DND-41 (cell line): ENCODE measurements around the gene KIF5B.

Experiments
- ATAC-seq: fragments of 200-7000 bp; cut with Tn5 transposase; 3 replicates; pipeline ENCODE4 v1.9.1; 2021; ENCODE audit warnings: low read depth; ENCODE audit not compliant: insufficient read depth
- DNase-seq: peaks from one replicate; pipeline ENCODE4 v3.0.0-alpha.2; 2020
- H2AFZ ChIP-seq: 2 replicates; pipeline ENCODE4 v1.6.0; 2012; ENCODE audit warnings: low read depth, low read length
- H3K27ac ChIP-seq: 2 replicates; pipeline ENCODE4 v1.5.1; 2012; ENCODE audit warnings: low read length, inconsistent platforms
- H3K27me3 ChIP-seq: fragments of 200-600 bp; sonication (generic); 2 replicates; pipeline ENCODE4 v1.6.0; 2012; ENCODE audit warnings: low read length, mild to moderate bottlenecking, inconsistent platforms; ENCODE audit not compliant: insufficient read depth, poor library complexity
- H3K36me3 ChIP-seq: 2 replicates; pipeline ENCODE4 v1.5.1; 2012; ENCODE audit warnings: low read length, inconsistent platforms; ENCODE audit not compliant: insufficient read depth
- H3K4me1 ChIP-seq: 2 replicates; pipeline ENCODE4 v1.5.1; 2012; ENCODE audit warnings: mild to moderate bottlenecking, low read length; ENCODE audit not compliant: insufficient read depth
- H3K4me2 ChIP-seq: 2 replicates; pipeline ENCODE4 v1.6.0; 2012; ENCODE audit warnings: mild to moderate bottlenecking, moderate library complexity, low read length, inconsistent platforms; ENCODE audit not compliant: insufficient read depth
- H3K4me3 ChIP-seq, 2 experiments: fragments of 200-600 bp in 1 of 2; shearing (Covaris generic) in 1 of 2; 2 replicates each; pipeline ENCODE4 v1.5.1; 2012 to 2016; ENCODE audit warnings: inconsistent platforms in 2 of 2, low read length in 2 of 2, mild to moderate bottlenecking in 2 of 2, low read depth in 1 of 2, moderate library complexity in 1 of 2
- H3K79me2 ChIP-seq: 2 replicates; pipeline ENCODE4 v1.6.0; 2012; ENCODE audit warnings: low read length, inconsistent platforms; ENCODE audit not compliant: insufficient read depth
- H3K9ac ChIP-seq: 2 replicates; pipeline ENCODE4 v1.6.0; 2012; ENCODE audit warnings: low read depth, mild to moderate bottlenecking, inconsistent platforms, low read length, moderate library complexity
- H3K9me3 ChIP-seq: 2 replicates; pipeline ENCODE4 v1.5.1; 2012; ENCODE audit warnings: low read length, moderate library complexity, mild to moderate bottlenecking, inconsistent platforms; ENCODE audit not compliant: insufficient read depth, severe bottlenecking
- H4K20me1 ChIP-seq: 2 replicates; pipeline ENCODE4 v1.6.0; 2012; ENCODE audit warnings: low read length; ENCODE audit not compliant: insufficient read depth
- EZH2 ChIP-seq: IDR thresholded peaks from 3 replicates; pipeline ENCODE4 v1.6.1; 2012; ENCODE audit warnings: borderline replicate concordance, low read depth, mild to moderate bottlenecking, moderate library complexity, low read length, inconsistent platforms; ENCODE audit not compliant: severe bottlenecking
- TF ChIP-seq, protein P1 (sequence below): IDR thresholded peaks from 2 replicates; pipeline ENCODE4 v1.5.1; 2012; ENCODE audit warnings: borderline replicate concordance, low read length, moderate library complexity, mild to moderate bottlenecking; ENCODE audit not compliant: poor library complexity, severe bottlenecking; ENCODE audit errors: extremely low read depth

KIF5B gene

DNA sequence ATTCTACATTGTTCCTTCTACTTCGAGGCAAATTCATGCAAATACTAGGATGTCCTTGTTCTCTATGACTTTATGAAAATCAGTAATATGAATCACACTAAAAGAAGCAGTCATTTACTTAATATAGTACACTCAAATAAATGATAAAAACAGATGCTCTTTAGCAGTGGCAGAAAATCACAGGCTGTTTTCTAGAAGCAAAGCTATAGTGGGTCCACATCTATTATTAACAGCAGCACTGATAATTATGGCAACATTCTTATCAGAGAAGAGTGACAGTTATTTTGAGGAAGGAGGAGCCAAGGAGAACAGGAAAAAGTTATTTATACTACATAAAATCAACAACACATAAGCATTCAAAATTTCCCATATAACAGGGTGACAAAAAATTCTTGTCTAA lies 16.5 kb downstream of the KIF5B start:
- ATAC-seq = no peak
- peaks cover 57% of the 10 kb centered on the region for H4K20me1 ChIP-seq

DNA sequence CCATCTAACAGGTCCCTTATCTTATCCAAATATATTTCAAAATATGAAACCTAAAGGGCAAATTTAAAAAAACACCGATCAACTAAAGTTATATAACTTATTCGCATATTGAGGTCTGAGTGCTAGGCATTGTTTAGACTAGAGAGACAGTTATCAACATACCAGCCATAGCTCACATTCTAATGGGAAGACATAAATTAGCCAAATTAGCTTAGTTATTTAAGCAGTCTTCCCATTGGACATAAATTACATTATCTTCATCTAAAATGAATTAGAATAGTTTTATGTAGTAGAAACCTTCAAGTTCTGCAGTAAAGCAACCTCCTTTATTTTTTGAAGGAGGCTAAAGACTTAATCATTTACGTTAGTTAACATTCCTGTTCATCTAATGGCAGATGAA lies 17.4 kb downstream of the KIF5B start:
- H2AFZ ChIP-seq = no peak overlapping the region
- DNase-seq = no peak
- ATAC-seq = no peak
- peaks cover 95% of the 10 kb centered on the region for H3K36me3 ChIP-seq
- H3K79me2 ChIP-seq = peaks cover 78% of the 10 kb centered on the region
- peaks cover 48% of the 10 kb centered on the region for H4K20me1 ChIP-seq
- H3K27ac ChIP-seq = no peak overlapping the region
- H3K4me2 ChIP-seq = no peak overlapping the region
- no peak overlapping the region for H3K4me3 ChIP-seq
- no peak for TF ChIP-seq EZH2
- TF ChIP-seq, protein P1, sequence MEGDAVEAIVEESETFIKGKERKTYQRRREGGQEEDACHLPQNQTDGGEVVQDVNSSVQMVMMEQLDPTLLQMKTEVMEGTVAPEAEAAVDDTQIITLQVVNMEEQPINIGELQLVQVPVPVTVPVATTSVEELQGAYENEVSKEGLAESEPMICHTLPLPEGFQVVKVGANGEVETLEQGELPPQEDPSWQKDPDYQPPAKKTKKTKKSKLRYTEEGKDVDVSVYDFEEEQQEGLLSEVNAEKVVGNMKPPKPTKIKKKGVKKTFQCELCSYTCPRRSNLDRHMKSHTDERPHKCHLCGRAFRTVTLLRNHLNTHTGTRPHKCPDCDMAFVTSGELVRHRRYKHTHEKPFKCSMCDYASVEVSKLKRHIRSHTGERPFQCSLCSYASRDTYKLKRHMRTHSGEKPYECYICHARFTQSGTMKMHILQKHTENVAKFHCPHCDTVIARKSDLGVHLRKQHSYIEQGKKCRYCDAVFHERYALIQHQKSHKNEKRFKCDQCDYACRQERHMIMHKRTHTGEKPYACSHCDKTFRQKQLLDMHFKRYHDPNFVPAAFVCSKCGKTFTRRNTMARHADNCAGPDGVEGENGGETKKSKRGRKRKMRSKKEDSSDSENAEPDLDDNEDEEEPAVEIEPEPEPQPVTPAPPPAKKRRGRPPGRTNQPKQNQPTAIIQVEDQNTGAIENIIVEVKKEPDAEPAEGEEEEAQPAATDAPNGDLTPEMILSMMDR = no peak
- H3K9me3 ChIP-seq = no peaks in the 10 kb centered on the region
- no peak overlapping the region for H3K9ac ChIP-seq
- H3K4me1 ChIP-seq = 0 out of 2 replicates have a peak, but pooled peaks cover 3% of the 10 kb centered on the region
- no peaks in the 10 kb centered on the region for H3K27me3 ChIP-seq

More for the DNA sequence above, 16.5 kb downstream of the KIF5B start:
- H3K79me2 ChIP-seq = peaks cover 87% of the 10 kb centered on the region
- peaks cover 95% of the 10 kb centered on the region for H3K36me3 ChIP-seq
- H3K9me3 ChIP-seq = no peaks in the 10 kb centered on the region
- TF ChIP-seq EZH2 = no peak
- TF ChIP-seq, protein P1 = no peak
- H3K27me3 ChIP-seq = no peaks in the 10 kb centered on the region
- H3K27ac ChIP-seq = no peak overlapping the region
- H2AFZ ChIP-seq = no peak overlapping the region
- H3K4me2 ChIP-seq = no peak overlapping the region
- no peak overlapping the region for H3K9ac ChIP-seq
- H3K4me1 ChIP-seq = 0 out of 2 replicates have a peak, but pooled peaks cover 13% of the 10 kb centered on the region
- DNase-seq = no peak
- H3K4me3 ChIP-seq = no peak overlapping the region

DNA sequence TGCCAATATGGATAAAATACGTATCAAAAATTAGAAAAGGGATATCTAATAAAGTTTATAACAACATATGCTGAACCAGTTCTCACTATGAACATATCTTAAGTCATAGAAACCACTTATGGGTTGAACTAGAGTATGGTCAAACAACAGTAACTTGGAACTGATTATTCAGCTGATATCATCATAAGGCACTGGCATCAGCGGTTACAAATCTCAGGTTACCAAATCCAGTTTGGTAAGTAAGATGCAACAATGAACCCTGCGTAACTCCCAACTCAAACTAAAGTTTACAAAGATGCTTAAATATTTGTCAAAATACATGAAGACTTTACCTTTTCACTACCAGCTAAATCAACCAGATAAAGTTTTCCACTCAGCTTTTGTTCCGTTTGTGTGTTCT lies 19.3 kb downstream of the KIF5B start:
- DNase-seq (no peak), ATAC-seq (no peak)
- Histone ChIP-seq H2AFZ (no peak overlapping the region), H3K4me3 (no peak overlapping the region), H3K9ac (no peak overlapping the region), H3K4me1 (no peaks in the 10 kb centered on the region), H3K4me2 (no peak overlapping the region), H3K36me3 (peaks cover 98% of the 10 kb centered on the region), H3K27me3 (no peaks in the 10 kb centered on the region), H3K79me2 (peaks cover 64% of the 10 kb centered on the region), H3K9me3 (no peaks in the 10 kb centered on the region), H3K27ac (no peak overlapping the region), H4K20me1 (peaks cover 32% of the 10 kb centered on the region; the same call in 1 of the 2 replicates)
- TF ChIP-seq, protein P1 = no peak
- TF ChIP-seq EZH2 = no peak

DNA sequence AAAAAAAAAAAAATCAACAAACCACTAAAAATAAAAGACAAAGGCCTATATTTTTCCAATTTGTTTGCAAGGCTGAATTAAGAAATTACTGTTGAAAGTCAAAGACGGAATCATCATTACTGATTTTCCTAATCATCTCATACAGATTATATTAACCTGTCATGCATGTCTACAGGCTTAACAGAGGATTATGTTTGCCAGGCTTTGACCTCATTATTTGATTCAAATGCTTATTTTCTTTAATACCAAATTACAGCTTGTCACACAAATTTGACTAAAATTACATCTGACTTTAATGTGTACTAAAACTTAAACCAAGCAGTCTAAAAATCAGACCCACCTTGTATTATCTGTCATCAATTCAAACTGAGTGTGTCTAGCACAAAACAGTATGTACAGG lies 21.2 kb downstream of the KIF5B start:
- Histone ChIP-seq H3K4me1 (no peaks in the 10 kb centered on the region), H3K27me3 (no peaks in the 10 kb centered on the region), H3K4me3 (no peak overlapping the region), H3K9me3 (no peaks in the 10 kb centered on the region), H3K36me3 (peaks cover 98% of the 10 kb centered on the region), H4K20me1 (peaks cover 16% of the 10 kb centered on the region; the same call in 1 of the 2 replicates), H2AFZ (no peak overlapping the region), H3K9ac (no peak overlapping the region), H3K4me2 (no peak overlapping the region), H3K79me2 (peaks cover 57% of the 10 kb centered on the region), H3K27ac (no peak overlapping the region)
- DNase-seq (no peak), ATAC-seq (no peak)
- no peak for TF ChIP-seq EZH2
- TF ChIP-seq, protein P1 = no peak
